Suprapubic skin (tissue), 4 donors: Measurements from ENCODE around the gene MGAM2. TPM values are rescaled to one million over a fixed set of nuclear protein-coding genes. Genes with fewer than 3 reads are reported as not detected.

Source experiments
- DNase-seq, 2 donors: peaks; one replicate each; pipeline ENCODE4 v3.0.0-alpha.2; 2019; ENCODE audit warnings: low spot score in 2 of 2
- H3K27ac ChIP-seq: fragments of 200-600 bp; sonication (generic); one replicate; pipeline ENCODE4 v1.5.1; 2019
- H3K27me3 ChIP-seq: fragments of 200-600 bp; sonication (generic); one replicate; pipeline ENCODE4 v1.5.1; 2019
- H3K36me3 ChIP-seq: fragments of 200-600 bp; sonication (generic); one replicate; pipeline ENCODE4 v1.5.1; 2019
- H3K4me1 ChIP-seq: fragments of 200-600 bp; sonication (generic); one replicate; pipeline ENCODE4 v1.5.1; 2019
- H3K4me3 ChIP-seq: fragments of 200-600 bp; sonication (generic); one replicate; pipeline ENCODE4 v1.5.1; 2019; ENCODE audit warnings: mild to moderate bottlenecking
- H3K9me3 ChIP-seq: fragments of 200-600 bp; sonication (generic); one replicate; pipeline ENCODE4 v1.5.1; 2019
- EP300 ChIP-seq: sonication (generic); formaldehyde crosslinking; IDR thresholded peaks from one replicate; pipeline ENCODE4 v1.6.1; 2017; ENCODE audit warnings: antibody characterized with exemption
- POLR2A ChIP-seq, 2 donors: fragments of 450-650 bp; IDR thresholded peaks; one replicate each; pipeline ENCODE4 v1.6.1; 2017; ENCODE audit warnings: antibody characterized with exemption in 2 of 2, mild to moderate bottlenecking in 2 of 2, moderate library complexity in 2 of 2
- POLR2AphosphoS5 ChIP-seq, 3 donors: sonication (generic); formaldehyde crosslinking; IDR thresholded peaks; one replicate each; pipeline ENCODE4 v1.6.1; 2017; ENCODE audit warnings: antibody characterized with exemption in 3 of 3
- WGBS: methylation state at CpG from one replicate; pipeline ENCODE4 v1.1.5; 2018; 5-methylcytosine and 5-hydroxymethylcytosine counted together
- total RNA-seq, 4 donors: library from RNA; depleted of rRNA; stranded (reverse); fragments of >200 nt; gene quantifications; one replicate each; pipeline ENCODE4 v1.1.0, GENCODE V29; 2016
- TF ChIP-seq, protein P1 (sequence below), 2 donors: fragments of 200-600 bp in 1 of 2; fragments of 450-650 bp in 1 of 2; sonication (generic) in 1 of 2; IDR thresholded peaks; one replicate each; pipeline ENCODE4 v1.5.1; 2016 to 2019; ENCODE audit warnings: antibody characterized with exemption in 2 of 2, mild to moderate bottlenecking in 1 of 2, moderate library complexity in 1 of 2

Gene MGAM2
- total RNA-seq, 4 donors from 2014 or later = 0.11 to 0.97 (median 0.47) TPM; not detected in 1

DNA sequence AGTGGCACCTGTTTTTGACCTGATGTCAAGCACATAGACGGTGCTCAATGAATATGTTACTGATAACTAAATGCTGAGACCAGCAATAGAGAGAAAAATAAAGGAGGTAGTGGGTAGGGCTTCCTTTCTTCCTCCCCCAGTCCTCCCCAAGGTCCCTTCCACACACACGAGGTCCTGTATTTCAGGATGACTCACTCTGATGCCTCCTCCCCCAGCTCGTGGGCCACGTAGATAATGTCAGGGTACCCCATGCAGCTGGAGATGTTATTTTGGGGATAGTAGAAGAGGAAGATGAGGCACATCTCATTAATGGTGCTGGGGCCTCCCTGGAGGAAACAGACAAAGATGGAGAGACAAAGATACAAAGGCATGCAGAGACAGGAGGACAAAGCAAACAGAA, 129.0 kb downstream of the MGAM2 start:
- no peak for DNase-seq

DNA sequence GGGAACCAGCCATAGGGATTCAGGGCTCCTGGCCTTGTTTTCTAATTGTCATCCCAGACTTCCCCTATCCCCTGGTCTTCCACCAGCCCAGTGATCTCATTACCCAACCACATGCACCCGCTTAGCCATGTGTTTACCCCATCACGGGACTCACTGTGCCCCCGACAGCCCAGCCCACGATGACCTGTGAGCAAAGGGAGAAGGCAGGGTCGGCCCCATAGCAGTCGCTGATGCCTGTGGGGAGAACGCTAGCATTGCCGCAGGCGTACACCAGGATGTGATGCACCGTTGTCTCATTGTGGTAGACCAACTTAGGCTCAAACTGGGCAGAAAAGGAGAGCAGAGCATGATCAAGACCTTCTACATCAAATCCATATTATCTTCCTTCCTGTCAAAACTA, 132.3 kb downstream of the MGAM2 start:
- 89% methylated on average over 10 of the region's 10 CpGs for WGBS
- no peak overlapping the region for H3K27ac ChIP-seq
- TF ChIP-seq POLR2AphosphoS5 (IDR thresholded peaks at IDR 0.05) = no peak
- TF ChIP-seq, protein P1, sequence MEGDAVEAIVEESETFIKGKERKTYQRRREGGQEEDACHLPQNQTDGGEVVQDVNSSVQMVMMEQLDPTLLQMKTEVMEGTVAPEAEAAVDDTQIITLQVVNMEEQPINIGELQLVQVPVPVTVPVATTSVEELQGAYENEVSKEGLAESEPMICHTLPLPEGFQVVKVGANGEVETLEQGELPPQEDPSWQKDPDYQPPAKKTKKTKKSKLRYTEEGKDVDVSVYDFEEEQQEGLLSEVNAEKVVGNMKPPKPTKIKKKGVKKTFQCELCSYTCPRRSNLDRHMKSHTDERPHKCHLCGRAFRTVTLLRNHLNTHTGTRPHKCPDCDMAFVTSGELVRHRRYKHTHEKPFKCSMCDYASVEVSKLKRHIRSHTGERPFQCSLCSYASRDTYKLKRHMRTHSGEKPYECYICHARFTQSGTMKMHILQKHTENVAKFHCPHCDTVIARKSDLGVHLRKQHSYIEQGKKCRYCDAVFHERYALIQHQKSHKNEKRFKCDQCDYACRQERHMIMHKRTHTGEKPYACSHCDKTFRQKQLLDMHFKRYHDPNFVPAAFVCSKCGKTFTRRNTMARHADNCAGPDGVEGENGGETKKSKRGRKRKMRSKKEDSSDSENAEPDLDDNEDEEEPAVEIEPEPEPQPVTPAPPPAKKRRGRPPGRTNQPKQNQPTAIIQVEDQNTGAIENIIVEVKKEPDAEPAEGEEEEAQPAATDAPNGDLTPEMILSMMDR (IDR thresholded peaks at IDR 0.05) = no peak
- no peak for TF ChIP-seq EP300
- no peak for TF ChIP-seq POLR2A (IDR thresholded peaks at IDR 0.05)
- H3K4me3 ChIP-seq = no peak overlapping the region
- DNase-seq = no peak
- H3K27me3 ChIP-seq = no peaks in the 10 kb centered on the region
- H3K9me3 ChIP-seq = no peaks in the 10 kb centered on the region
- no peaks in the 10 kb centered on the region for H3K36me3 ChIP-seq
- H3K4me1 ChIP-seq = no peaks in the 10 kb centered on the region

More for the DNA sequence above, 129.0 kb downstream of the MGAM2 start:
- Histone ChIP-seq H3K27ac (no peak overlapping the region), H3K4me3 (no peak overlapping the region), H3K36me3 (no peaks in the 10 kb centered on the region), H3K9me3 (no peaks in the 10 kb centered on the region), H3K4me1 (no peaks in the 10 kb centered on the region), H3K27me3 (no peaks in the 10 kb centered on the region)
- 56% methylated on average over 4 of the region's 4 CpGs for WGBS
- TF ChIP-seq EP300 = no peak
- TF ChIP-seq POLR2AphosphoS5 (IDR thresholded peaks at IDR 0.05) = no peak
- TF ChIP-seq POLR2A (IDR thresholded peaks at IDR 0.05) = no peak
- TF ChIP-seq, protein P1 (IDR thresholded peaks at IDR 0.05) = no peak

DNA sequence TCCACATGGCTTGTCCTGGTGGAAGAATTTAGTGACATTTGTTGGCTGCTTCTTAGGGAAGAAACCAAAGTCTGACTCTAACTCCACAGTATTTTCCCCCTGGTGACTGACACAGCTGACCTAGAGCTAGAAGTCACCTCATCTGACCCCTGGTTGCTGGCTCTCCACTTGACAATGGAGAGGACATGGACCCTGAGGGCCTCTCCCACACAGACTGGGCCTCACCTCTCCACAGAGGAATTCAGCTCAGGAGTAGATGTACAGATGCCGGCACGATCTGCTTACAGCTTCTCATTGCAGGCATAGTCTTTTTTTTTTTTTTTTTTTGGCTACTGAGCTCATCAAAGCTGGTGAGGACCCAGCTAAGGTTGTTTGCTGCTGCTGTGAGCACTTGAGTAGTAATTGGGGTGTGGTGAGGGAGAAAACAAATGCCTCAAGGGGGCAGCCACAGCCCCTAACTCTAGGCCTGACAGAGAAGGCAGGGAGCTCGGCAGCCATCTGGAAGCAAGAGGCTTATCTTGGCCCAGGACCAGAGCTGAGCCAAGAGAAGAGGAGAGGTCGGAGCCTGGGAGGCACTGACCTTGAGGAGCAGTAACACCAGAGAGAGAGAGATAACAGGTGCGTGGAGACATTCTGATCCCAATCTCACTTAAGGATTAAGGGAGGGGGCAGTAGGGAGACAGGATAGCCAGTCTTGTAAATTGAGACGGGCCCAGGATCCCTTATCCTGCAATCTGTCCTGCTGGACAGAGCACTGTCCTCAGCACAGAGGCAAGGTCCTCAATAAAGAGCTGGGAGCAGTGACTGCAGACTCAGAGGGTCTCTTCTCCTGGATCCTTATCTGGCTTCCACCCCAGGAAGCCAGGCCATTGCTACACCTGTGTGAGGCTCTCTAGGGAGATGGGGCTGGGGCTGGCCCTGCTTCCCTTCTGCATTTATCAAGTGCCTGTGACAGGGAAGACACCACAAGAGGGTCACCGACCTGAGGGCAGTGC, 136.9 kb downstream of the MGAM2 start:
- 52% methylated on average over 7 of the region's 7 CpGs for WGBS
- Histone ChIP-seq H3K4me3 (no peak overlapping the region), H3K4me1 (no peaks in the 10 kb centered on the region), H3K27me3 (no peaks in the 10 kb centered on the region), H3K36me3 (no peaks in the 10 kb centered on the region), H3K27ac (no peak overlapping the region), H3K9me3 (no peaks in the 10 kb centered on the region)
- TF ChIP-seq EP300 (no peak), POLR2A (IDR thresholded peaks at IDR 0.05) (no peak), POLR2AphosphoS5 (IDR thresholded peaks at IDR 0.05) (no peak)
- TF ChIP-seq, protein P1 (IDR thresholded peaks at IDR 0.05) = no peak
- no peak for DNase-seq

DNA sequence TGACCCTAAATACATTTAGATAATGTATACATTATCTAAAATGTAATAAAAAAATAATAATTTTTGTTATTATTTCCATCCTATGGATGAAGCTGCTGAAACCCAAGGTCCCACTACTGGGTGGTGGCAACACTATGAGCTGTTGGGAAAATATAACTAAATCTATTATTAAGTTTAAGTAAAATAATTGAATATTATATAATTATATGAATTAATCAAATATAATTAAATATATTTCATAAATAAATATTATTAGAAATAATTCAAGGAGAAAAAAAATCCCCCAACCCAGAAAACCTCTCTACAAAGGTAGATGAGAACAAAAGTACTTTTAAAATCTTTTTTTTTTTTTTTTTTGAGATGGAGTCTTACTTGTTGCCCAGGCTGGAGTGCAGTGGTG, 138.4 kb downstream of the MGAM2 start:
- no peak for TF ChIP-seq POLR2AphosphoS5 (IDR thresholded peaks at IDR 0.05)
- TF ChIP-seq POLR2A (IDR thresholded peaks at IDR 0.05) = no peak
- TF ChIP-seq EP300 = no peak
- TF ChIP-seq, protein P1 (IDR thresholded peaks at IDR 0.05) = no peak
- no peaks in the 10 kb centered on the region for H3K4me1 ChIP-seq
- no peaks in the 10 kb centered on the region for H3K27me3 ChIP-seq
- H3K9me3 ChIP-seq = no peaks in the 10 kb centered on the region
- no peak for DNase-seq
- H3K4me3 ChIP-seq = no peak overlapping the region
- no peak overlapping the region for H3K27ac ChIP-seq
- H3K36me3 ChIP-seq = no peaks in the 10 kb centered on the region

DNA sequence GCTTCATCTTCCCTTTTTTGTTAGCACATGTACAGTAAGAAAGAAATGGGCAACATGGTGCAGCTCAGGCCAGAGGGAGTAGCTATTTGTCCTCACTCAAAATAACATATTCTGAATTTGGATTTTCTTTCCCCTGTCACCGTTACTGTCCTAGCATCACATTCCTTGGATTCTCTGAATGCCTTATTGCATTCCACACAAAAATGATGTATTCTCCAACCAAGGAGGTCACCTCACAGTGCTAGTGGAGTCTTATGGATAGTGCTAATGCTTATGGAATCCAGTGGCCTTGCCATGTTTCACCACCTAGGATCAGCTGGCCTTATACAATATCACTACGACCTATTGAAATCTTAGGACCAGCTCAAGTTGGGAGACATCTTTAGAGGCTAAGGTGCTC, 139.2 kb downstream of the MGAM2 start:
- Histone ChIP-seq H3K9me3 (no peaks in the 10 kb centered on the region), H3K27me3 (no peaks in the 10 kb centered on the region), H3K4me3 (no peak overlapping the region), H3K36me3 (no peaks in the 10 kb centered on the region), H3K4me1 (no peaks in the 10 kb centered on the region), H3K27ac (no peak overlapping the region)
- DNase-seq = no peak
- 62% methylated on average over 2 of the region's 2 CpGs for WGBS
- TF ChIP-seq POLR2A (IDR thresholded peaks at IDR 0.05) (no peak), POLR2AphosphoS5 (IDR thresholded peaks at IDR 0.05) (no peak), EP300 (no peak)
- TF ChIP-seq, protein P1 (IDR thresholded peaks at IDR 0.05) = no peak
